HG02970 (cell line): Measurements from ENCODE around the gene COL17A1.

Experiments
- ATAC-seq: cut with Tn5 transposase; IDR thresholded peaks from one replicate; pipeline ENCODE4 v1.9.1; 2021; ENCODE audit warnings: mild to moderate bottlenecking, moderate library complexity, moderate number of reproducible peaks; ENCODE audit not compliant: unreplicated experiment, low FRiP score

COL17A1 gene

DNA sequence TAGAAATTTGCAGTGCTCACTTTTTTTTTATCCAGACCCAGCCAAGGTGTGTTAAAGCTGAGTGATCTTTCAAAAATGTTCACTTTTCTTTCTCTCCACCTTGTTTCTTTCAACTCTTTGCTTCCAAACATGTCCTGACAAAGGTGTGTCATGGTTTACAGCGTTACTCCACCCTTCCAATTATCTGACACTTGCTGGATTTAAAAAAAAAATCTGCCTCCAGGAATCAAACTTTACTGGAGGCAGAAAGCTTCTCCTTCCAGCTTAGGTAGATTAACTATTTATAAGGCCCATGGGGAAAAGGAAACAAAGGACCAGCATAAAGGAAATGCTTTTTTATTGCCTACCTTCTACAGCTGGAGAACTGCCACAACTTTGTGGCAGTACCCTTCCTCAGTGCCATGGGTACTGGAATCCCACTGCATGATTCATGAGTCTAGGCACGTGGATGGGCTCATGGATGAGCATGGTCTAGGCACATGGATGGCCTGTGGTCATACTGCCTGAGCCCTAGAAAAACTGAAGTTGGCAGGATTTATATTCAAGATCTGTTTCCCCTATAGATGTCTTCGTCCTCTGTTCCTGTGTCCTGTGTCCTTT, at the start of gene COL17A1:
TSS of gene COL17A1 (minus strand) at position 80 of the 600 bp plus-strand sequence. CDS start 5,207 bp downstream, outside the sequence.
- ATAC-seq: no peak

DNA sequence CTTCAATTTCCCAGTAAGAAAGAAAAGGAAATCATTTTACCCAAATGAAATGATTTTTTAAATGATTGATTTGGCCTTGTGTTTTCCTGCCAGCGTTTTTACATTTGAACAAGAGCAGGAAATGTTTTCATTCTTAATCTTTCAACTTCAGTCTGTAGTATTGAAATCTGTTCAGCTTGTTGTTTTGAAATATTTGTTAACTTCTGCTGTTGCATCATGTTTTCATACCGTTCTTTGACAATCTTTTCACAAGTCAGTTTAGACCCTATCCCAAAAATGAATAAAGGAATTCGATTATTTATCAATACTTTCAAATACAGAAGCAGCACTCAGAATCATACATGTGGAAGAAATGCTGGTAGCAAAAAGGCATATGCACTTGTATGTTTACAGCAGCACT, 44.4 kb upstream of the COL17A1 start:
- ATAC-seq: no peak

DNA sequence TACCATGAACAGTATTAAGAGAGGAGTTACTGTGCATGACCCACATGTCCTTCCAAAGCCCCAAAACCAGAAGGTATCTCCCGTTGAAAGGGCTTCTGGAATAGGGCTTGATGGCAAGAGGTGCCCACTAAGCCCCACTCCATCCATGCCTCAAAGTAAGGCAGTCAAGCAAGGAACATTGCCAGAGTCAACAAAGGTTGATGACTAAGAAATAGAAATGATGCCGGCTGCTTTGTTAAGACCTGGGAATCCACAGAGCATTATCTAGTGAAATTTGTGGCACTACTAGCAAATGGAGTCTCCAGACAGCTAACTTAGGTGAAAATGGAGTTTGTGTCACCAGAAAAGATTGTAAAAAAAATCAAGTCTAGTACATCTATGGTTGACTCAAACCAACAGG, 42.5 kb upstream of the COL17A1 start:
- ATAC-seq: no peak

DNA sequence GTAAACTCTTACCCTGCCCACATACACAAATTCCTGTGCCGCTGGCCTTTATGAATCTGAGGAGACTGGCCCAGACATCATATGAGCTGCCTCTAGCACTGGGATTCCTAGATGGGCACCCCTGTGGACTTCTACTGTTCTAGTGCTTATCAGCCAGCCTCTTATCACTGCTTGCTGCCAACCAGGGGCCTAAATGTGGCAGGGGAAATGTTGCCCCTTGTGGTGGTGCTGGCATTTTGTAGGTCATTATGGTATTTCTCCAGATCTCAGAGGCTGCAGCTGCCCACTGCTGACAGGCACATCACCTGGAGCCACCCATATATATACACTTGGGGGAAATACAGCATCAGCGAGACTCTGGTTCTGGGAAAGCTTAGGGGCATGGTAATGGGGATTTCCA, 41.7 kb upstream of the COL17A1 start:
- ATAC-seq: no peak

DNA sequence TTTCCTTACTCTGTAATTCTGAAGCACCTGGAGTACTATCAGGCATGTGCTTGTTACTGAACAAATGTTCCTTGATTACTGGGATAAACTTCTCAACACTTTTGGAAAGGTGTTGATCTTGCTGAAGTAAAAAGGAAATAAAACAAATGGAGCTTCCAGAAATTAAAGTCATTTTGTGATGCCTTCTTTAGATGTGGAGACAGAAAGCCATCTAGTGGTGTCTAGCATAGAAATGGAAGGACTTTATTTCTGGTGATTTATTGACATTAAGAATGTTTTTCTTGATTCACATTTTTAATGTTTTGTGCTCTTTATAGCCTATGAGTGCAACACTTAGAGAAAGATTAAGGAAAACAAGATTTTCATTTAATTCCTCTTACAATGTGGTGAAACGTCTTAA, 37.7 kb upstream of the COL17A1 start:
- ATAC-seq: no peak

DNA sequence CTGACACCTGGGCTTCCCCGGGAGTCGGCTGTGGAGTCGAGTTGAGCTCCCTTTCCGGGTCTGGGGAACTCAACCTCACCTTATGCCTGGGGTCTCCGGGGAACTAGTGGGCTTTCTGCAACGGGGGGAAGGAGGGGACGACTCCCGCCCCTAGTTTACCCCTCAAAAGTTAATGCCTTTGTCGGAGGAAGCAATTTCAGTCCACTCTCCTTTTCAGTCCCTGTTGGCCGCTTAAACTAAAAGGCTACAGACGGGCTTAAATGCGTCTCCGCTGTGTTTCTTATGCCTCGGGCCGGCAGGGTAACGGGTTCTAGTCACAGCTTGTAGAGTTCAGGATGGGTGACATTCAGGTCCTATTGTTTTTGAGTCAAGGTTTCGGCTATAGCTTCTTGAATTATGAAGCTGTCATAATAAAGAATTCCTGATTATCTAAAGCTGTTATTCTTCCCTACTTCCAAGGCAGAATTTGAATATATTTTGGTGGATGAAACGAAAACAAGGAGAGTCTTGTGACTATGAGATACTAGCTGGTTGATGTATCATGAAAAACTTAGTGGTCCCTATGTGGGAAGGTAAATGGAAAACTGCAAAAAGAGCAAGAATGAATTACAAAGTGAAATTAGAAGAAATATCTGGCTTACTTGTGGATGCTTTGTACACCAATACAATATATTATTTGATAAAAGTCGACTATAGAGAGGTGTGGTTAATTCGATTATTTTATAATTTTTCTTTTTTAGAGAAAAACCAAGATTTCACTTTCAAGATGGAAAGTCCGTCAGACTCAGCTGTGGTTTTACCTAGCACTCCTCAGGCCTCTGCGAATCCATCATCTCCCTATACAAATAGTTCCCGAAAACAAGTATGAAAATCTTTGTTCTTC, 36.8 kb upstream of the COL17A1 start:
- no peak for ATAC-seq

DNA sequence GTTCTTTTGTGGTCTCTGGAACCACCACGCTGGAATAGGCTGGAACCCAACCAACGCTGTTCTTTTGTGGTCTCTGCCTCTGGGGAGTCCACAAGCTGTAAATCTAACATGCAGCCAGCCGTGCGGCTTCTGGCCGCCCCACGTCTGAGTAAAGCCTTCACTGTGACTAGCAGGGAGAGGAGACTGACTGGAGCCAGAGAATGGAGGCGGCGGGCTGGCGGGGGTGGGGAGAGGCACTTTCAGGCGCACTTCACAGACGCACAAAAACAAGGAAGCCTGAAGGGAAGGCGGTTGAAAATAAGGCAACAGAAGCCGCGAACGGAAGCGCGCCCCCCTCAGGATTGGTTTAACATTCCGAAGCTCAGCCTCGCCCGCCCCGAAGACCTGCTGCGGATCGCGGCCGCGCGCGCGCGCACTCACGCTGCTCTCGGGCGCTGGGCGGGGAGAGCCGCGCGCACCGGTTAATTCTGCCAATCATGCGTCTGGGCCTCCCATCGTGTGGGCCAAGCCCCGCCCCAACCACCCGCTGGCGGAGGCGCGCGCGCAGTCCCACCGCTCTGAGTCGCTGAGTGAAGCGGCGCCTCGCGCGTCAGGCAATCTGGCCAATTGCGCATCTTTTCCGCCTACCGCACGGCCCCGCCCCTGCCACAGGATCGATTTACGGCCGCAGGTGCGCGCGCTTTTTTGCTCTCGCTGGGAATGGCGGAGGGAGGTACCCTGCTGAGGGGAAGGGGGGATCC, 36.0 kb upstream of the COL17A1 start, which contains the start of gene SFR1:
TSS of gene SFR1 (plus strand) at position 687 of the 740 bp plus-strand sequence. CDS start at position 700, 13 bp downstream.
- ATAC-seq: peak; percentile 89

DNA sequence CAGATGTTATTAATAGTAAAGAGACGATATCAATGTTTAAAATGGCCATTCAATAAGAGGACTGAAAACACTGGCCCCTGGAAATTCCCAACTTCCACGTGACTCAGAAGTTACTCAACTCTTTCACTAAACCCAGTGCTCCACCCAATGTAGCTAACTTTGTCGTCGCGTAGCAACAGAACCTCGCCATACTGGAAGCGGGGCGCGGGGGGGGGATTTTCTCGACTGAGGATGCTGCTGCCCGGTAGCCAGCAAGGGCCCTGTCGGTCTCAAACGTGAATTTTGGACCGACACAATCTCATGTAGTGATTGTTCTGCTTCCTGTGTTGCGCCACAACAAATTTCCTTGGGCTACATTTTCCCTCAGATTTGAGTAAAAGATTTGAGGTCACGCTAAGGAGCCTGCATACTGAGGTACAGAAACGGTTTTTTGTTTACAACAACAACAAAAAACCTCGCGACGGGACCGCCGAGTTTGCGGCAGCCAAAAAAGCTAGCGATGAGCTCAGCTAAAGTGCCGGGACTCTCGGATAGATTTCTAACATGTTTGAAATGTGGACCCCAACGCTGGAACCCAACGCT, 35.3 kb upstream of the COL17A1 start:
- ATAC-seq: peak; percentile 34

DNA sequence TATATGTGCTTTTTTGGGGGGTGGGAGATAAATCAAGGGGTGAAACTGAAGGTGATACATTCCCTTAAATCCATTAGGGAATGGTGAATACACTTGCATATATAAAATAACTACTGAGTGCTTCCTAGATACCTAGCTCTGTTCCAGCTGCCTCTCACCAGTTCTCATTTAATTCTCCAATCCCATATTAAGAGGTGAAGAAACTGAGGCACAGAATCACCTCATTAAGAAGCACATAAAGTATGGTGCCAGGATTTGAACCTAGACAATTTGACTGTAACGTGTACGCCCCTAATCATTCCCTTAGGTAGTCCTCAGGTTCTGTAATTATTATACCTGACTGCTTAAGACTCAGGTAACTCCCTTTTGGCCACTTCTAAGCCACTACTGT, 34.8 kb upstream of the COL17A1 start:
- ATAC-seq: no peak

DNA sequence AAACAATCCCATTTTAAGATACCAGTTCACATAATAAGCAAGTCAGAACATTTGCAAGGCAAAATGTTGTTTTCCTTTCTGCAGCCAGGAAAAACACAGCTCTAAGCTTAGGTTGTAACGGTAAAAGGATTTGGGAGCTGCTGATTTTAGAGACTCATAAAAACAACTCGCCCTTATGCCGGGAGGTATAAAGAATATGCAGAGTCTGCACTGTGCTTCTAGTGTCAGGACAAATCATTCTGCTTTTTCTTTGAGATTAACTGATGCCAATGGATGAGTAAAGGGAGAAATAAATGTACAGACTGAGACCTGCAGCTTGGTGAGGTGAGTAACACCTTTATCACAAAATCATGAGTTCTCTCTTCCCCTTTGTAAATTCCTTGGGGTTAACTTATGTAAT, 34.3 kb upstream of the COL17A1 start:
- ATAC-seq: no peak

DNA sequence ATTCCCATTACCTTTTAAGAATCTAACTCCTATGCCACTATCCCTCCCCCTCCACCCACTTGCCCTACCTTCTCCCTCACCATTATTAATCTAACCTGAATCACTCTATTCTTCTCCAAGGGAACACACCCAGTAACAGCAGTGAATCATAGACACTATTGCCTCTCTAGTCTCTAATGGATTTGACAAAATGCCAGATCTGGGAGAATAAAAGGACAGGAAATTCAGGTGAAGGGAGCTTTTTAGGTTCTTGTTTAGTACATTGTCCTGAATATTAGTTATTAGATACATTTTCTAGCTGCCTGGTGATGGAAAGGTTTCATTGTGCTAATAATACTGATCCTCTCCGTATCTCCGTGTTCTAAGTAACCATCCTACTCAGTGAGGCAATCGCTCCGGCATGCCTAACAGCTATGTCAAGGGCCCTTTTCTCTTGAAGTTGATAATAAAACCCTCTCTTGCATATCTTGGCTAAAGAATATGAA, 32.2 kb upstream of the COL17A1 start:
- ATAC-seq: no peak

DNA sequence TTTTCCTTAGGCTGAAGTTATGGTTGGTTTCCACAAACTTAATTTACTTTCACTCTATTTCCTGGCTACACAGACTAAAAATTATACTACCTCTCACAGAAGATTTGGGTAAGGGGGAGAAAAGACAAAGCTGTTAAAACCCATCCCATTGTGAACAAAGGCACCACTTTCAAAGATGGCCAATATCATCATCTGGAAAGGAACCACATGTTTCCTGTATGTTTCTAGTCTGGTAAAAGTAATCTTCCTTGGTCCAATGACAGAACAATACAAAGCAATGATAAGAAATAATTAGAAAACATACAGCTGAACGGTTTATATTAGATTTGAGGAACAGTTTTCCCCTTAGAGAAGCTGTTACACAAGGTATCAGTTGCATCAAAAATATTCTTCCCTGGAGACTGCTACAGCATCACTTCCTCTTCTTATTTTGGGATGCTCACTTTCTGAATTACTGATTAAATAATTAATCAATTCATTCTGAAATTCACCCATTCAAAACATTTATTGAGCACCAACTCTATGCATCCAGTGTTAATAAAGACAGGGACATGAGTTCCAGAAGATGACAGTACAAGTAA, 27.8 kb upstream of the COL17A1 start:
- no peak for ATAC-seq

DNA sequence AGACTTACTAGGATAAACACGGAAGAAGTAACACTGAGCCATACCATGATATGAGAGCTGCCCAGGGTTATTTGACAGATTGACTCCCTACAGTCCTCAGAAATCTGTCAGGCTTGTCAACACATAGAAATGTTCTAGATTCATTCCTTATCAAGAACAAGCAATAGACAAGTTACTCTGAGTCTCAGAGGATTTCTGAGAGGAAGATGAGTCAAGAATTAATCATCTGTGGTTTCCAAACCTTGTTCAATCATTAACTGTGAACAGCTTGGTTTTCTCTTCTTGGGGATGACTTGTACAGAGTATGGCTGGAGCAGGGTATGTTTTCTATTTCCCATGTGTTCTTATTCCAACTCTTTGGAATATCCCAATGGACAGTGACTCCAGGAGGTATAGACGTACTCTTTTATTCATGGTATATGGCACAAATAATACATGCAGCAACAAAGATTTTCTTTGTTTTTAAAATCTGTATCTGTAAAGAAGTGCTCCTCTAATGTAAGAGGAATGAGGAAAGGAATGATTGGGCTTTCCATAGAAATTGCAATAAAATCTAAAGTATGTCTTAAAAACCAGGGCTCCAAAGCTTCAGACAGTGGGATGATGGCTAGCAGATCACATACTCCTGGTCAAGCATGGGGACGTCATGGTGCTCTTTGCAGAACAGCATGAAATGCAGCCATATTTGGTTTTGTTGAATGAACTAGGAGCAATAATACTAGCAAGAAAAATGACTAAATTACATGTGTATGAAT, 24.4 kb upstream of the COL17A1 start:
- peak; percentile 79 for ATAC-seq

DNA sequence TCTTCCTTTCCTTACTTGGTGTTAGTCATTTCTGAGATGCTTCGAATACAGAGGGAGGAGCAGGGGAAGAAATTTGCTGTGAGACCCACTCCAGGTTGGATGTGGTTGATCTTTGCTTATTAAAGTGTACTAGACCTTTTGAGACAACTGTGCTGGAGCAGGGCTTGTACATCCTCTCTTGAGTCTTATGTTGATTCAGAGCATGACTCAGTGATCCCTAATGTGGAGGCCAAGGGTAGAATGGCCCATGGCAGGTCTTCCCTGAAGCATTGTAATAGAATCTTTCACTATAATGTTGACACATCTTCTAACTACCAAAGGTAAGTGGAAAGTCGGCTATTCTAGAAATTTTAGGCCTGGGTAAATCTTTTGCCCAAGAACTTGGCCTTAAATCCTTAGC, 19.2 kb upstream of the COL17A1 start:
- no peak for ATAC-seq

DNA sequence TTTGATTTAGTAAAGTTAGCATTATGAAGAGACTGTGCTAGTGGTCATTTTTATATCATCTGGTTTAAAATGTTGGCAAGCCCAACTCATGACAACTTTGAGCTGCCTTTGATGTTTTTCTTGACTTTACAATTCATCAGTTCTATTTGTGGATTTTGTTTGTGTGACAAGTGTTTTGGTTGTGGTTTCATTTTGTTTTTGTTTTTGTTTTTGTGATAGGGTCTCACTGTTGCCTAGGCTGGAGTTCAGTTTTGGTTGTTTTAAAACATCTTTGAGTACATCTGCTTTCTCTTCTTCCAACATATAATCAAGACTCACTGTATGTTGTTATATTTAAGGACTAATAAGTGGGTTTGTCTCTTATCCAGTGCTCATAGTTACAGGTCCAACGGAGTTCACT, 18.7 kb upstream of the COL17A1 start:
- no peak for ATAC-seq

DNA sequence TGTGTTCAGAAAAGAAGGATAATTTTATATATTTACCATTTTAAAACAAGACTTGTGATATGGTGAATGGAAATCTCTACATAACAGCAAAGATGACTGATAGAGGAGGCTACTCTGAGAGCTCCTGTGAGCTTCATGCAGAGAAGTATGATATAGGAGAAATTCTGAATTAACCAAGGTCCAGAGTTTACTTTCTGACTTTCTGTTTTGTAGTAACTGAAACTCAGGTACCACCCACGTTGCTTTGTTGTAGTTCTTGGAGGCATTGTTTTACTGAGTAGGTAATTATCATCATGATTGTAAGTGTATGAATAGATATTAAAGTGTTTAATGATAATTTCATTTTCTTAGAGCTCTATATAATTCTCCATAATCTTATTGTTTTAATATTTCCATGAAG, 18.3 kb upstream of the COL17A1 start:
- ATAC-seq: no peak

DNA sequence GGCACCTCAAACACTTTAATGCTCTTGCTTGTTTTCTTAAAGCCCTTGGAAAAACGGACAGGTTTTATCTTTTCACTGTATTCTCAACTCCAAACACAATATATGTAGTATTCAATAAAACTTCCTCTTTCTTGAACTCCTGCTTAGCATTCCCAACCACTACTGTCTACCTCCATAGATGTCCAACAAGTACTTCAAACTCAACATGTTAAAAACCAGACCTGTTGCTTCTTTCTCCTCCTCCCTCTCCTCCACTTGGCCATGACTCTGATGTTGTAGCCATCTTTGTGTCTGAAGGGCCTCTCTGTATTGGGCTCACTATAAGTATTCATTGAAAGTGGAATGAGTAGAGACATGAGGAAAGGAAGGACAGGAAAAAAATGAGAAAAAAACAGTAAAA, 16.2 kb upstream of the COL17A1 start:
- no peak for ATAC-seq

DNA sequence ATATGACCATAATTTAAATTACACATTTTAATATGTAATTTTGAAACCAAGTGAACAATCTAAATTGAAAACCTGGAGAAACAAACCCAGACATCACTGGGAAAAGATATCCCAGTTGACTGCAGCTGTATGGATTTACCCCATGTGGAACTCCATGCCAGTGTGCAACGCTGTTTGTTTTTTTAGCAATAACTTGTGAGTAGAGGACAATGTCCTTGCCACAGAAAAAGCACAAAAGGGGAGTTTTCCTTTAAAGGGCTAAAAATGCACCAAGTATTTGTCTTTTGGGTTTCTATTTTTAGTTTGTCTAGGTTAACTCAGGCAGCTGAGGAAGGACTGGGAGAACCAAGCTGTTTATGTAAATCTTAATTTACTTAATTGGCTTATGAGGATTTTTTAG, 15.1 kb upstream of the COL17A1 start:
- no peak for ATAC-seq

DNA sequence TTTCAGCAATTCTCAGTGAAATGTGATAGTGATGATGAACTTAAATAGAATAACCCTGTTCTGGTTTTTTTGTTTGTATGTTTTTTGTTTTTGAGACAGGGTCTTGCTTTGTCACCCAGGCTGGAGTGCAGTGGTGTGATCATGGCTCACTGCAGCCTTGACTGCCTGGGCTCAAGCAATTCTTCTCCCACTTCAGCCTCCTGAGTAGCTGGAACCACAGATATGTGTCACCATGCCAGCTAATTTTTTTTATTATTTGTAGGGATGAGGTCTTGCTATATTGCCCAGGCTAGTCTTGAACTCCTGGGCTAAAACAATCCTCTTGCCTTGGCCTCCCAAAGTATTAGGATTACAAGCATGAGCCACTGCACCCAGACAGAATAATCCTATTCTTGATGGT, 14.3 kb upstream of the COL17A1 start:
- no peak for ATAC-seq

DNA sequence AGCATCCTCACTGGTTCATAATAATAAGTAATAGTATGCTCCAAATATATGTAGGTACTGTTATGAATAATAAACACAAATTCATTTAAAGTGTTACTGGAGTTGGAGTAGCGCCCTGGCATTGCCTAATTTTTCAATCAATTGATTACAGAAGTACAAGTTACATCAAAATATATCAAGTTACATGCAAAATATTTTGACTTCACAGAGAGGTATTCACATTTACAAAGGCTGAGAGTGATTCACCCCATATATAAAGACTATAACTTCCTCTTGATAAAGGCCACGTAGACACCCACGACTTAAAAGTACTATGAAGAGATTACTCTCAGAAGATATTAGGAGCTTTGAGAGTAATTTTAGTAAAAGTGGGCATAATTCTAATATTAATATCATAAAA, 13.6 kb upstream of the COL17A1 start:
- ATAC-seq: no peak
